NCI-H226 (cell line): ENCODE results near the gene LRMDA.

Source experiments
- DNase-seq: peaks from one replicate; pipeline ENCODE4 v3.0.0-alpha.2; 2015

The LRMDA gene

GRCh38 chr10:76150139-76150875, 718.9 kb downstream of the LRMDA start:
- DNase-seq = no peak

DNA sequence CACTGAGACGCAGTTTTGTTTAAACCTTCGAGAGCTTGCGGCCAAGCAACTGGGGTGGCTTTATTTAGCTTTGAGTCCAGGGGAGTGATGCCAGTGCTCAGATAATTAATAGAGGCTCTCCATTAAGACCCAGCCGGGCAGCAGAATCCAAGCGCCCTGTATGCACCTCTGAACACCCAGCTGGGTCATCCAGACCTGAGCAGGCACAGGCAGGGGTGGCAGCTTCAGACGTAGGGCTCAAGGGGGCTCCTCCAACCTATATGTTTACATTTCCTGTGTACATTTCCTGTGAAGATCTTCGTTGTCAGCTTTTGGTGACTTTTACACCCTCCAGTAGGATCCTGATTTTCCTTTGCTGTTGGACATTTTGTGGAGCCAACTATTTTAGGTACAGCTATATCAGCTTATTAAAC, 719.5 kb downstream of the LRMDA start:
- DNase-seq = no peak

- no peak for DNase-seq
Observed at GRCh38 chr10:76152186-76152585, 720.8 kb downstream of the LRMDA start.

- no peak for DNase-seq
Observed at GRCh38 chr10:76155961-76156360, 724.5 kb downstream of the LRMDA start.

- peak; percentile 7 for DNase-seq
Observed at GRCh38 chr10:76160446-76161300, 729.2 kb downstream of the LRMDA start.

DNA sequence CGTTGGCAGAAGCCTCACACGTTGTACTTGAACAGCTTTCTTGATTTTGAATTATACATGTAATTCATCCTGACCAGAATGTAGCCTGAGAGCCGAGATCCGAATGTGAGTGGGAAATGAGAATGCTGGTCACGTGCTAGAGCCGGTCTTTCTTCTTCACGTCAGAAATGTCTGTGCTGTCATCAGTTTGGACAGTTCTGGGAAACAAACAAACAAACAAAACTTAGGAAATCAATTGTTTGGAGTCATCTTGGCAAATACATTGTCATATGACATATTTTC, 729.8 kb downstream of the LRMDA start:
- no peak for DNase-seq

DNA sequence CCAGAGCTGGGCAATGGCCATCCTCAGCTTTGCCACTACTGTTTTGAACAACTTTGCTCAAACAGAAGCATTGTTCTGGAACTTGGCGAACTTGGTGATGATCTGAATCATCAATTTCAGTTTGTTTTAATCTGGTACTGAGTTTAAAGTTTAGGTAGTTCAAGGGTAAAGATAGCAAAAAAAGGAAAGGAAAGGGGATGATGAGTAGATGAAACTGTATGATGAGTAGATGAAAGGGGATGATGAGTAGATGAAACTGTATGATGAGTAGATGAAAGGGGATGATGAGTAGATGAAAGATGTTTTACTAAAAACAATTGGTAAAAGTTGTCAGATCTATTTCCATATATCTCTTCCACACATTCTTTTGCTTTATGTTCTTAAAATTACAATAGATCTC, 737.0 kb downstream of the LRMDA start:
- DNase-seq = no peak

GRCh38 chr10:76169246-76169645, 737.8 kb downstream of the LRMDA start:
- no peak for DNase-seq

DNA sequence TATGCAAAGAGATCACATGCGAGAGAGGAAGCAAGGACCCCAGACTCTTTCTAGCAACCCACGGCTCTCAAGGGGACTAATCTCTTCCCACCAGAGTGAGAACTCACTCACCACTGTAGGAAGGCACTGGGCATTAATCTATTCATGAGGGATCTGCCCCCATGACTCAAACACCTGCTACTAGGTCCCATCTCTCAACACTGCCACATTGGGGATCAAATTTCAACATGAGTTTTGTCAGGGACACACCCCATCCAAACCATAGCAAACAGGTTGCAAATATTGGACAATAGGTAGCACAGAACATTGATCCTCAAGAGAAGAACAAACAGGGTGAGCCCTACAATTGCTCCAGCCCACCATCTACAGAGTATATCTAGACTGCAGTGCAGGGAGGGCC, 740.6 kb downstream of the LRMDA start:
- DNase-seq = no peak

DNA sequence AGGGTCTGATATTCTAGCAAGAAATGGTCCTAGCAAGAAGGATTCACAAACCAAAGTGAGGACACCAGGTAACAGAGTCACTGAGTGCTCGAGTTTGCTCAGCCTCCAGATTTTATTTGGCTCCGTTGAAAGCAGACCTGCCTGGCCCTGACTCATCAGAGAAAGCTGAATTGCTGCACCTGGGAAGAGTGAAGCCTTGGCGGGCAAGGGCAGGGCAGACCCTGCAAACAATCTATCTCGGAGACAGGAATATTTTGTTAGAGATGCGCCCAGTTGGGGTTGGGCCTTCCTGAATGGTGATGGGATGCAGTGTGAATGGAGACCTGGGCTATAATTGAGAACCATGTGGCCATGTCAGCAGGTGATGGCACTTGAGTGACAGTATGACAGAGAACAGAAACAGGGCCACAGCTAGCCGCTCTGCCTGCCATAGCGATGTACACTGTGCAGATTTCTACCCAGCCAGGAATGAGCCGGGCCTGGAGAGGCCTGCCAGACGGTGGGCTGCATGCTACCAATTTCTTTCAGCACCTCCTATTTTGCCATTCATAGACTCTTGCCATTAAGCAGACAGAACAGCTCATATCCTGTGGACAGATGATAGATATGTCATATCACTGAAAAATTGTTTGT, 744.2 kb downstream of the LRMDA start:
- no peak for DNase-seq

GRCh38 chr10:76176166-76176550, 744.7 kb downstream of the LRMDA start:
- no peak for DNase-seq

GRCh38 chr10:76177936-76178335, 746.5 kb downstream of the LRMDA start:
- no peak for DNase-seq

DNA sequence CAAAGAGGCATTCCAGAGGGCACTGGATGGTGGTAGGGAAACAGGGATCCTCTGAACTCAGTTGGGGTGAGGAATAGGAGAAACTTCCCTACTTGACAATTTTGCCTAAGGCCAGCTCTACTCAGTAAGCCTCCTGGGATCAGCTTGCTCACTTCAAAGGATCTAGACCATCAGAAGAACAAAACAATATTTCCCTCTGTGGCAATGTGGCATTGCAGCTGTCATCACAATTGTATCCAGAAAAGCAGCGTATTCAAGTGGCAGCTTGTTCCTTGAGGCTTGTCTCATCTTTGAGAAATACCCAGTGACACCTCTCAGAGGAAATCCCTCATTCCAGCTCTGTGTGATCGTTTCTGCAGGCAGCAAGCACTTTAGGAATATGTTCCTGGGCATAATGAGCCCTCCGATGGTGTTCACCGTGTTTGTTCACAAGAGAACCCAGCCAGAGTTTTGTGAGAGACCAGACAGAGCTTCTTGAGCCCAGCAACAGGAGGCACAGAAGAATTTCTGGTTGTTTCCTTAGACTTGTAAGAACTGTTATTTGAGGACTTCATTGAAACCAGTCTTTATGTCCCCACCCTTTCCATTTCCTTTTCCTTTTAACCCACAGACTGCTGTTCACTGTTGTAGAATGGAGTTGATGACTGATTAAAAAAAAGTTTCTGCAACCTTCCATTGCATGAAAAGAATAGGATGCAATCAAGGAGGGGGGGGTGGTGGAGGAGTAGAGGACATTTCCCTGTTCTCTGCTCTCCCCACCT, 747.3 kb downstream of the LRMDA start:
- no peak for DNase-seq

DNA sequence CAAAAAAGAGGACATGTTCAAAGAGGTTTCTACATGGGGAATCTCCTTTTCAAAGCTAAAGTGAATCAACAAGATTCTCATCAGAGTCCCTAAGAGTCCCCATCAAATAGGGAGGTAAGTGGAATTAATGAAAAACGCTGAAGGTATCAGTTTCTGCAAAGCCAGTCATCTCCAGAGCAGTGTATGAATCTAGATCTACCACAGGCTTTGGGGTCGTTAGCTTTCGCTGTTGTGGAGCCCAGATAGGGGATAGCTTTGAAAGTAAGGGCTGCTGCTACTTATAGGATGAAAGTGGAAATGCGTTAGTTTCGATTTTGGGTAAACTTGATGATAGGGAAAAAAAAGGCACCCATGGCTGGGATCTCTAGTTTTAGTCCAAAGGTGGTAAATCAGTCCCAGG, 748.4 kb downstream of the LRMDA start:
- no peak for DNase-seq

DNA sequence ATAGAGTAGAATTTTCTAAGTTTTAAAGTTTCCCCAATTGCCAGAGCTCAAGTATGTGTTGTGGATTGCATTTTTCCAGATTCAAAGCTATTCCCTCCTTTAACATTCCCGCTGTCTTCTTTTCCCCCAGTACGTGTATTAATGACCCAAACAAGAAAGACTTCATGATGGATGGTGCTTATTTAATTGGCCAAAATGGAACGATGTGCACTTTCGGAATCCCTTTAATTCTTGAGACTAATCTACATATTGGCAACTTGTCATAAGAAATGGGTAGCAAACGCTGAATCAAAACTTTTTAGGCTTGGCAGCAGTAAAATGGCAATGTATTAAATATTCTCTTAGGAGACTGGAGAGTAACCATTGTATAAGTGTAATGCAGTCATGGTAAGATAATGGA, 753.2 kb downstream of the LRMDA start:
- no peak for DNase-seq

GRCh38 chr10:76185471-76186301, 754.3 kb downstream of the LRMDA start:
- no peak for DNase-seq

- DNase-seq = no peak
Observed at GRCh38 chr10:76188216-76188615, 756.8 kb downstream of the LRMDA start.

DNA sequence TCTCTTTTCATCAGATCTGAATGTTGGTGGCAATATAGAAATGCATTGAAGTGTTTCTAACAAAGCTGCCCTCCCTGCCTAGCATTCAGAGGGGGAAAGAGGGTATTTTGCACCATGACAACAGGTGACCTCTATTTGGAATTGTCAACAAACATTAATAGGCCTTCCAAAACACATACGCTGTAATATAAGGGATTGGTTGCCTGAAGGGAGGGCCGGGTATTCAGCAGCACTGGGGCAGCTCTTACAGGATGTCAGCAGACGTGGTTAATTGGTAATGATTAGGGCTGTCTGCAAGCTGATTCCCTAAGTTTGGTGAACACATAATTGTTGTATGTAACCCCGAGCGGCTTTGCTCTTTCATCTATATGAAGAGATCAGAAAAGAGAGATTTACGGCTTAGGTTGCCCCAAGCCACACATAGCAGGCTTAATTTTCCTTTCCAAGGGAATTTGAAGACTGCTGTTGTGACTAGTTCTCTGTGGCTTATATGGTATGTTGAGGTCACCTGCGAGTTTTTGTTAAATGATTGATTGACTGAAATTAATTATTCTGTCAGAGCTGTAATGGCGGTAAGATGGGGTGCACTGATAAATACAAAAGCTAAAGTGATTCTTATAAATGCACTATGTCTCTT, 759.3 kb downstream of the LRMDA start:
- no peak for DNase-seq

DNA sequence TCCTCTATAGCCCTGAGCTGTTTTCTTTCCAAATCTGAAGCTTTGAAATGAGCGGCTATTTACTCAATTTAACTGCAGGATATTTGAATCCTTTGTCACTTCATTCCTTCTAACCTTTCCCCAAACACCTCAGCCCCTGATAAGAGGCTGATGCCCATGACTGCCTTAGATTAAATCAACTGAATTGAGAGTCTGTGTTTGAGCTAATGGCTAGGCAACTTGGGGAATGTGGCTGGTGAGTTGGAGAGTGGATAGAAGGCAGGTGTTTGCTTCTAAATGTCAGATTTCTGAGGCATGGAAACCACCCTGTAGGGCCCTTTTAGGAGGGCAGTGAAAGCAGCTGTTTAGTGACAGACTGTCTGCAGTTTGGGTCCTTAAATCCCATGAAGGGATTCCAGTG, 759.9 kb downstream of the LRMDA start:
- no peak for DNase-seq

DNA sequence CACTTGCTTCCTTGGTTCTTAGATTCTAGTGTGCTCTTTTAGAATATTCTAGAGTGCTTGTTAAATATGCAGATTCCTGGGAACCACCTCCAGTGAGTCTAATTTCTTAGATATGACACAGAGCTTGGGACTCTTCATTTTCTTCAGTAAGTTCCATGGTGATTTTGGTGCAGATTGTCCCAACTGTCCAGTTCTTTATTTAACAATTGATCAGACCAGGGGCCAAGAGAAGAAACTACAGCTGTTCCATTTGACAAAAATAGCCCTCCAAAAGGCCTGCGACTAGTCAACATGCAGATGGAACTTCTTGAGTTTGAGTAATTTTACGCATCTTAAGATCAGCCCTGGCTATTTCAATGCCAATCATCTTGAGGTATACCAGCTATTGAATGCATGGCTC, 760.7 kb downstream of the LRMDA start:
- no peak for DNase-seq

DNA sequence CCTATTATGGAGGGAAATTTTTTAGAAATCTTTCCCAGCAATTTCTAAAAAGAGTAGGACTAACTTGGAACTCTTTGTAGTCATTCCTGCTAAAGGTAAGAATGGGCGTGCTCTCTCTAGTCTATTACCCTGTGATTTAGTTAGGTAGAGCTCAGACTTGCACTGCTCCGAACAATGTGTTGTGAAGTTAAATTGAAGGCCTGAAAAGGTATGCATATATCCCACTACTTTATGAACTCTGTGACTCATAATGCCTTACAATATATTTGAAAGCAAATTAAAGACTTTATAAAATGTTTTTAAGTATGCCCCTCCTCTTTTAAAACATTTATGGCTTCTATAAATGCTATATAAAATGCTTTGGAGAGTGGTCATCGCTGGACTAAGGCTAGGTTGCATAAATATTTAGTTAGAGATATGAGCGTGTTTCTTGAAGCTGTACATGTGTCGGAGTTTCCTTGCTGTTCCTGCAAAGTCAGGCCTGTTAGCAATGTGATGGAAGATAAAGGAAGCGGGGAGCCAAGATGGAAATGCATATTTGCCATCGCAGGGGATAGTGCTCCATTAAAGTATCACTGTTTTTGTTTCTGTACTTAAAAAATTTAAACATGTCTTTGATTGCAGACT, 761.4 kb downstream of the LRMDA start:
- DNase-seq = no peak
